Embryonic facial prominence (tissue), 1 donor: ENCODE measurements around the gene CRIM1.

Experiments
- DNase-seq: peaks from one replicate; pipeline ENCODE4 v3.0.0-alpha.2; 2016; ENCODE audit errors: extremely low spot score

CRIM1 gene

GRCh38 chr2:36396878-36397539, 41.4 kb downstream of the CRIM1 start:
- no peak for DNase-seq

GRCh38 chr2:36397728-36398413, 42.3 kb downstream of the CRIM1 start:
- no peak for DNase-seq

GRCh38 chr2:36399050-36399449, 43.5 kb downstream of the CRIM1 start:
- DNase-seq, result no peak

GRCh38 chr2:36403675-36404230, 48.2 kb downstream of the CRIM1 start:
- DNase-seq, result no peak

GRCh38 chr2:36404318-36404717, 48.7 kb downstream of the CRIM1 start:
- no peak for DNase-seq

GRCh38 chr2:36404754-36405153, 49.2 kb downstream of the CRIM1 start:
- no peak for DNase-seq

- DNase-seq, result no peak
Measured at GRCh38 chr2:36405183-36405582, 49.6 kb downstream of the CRIM1 start.

- DNase-seq, result no peak
Measured at GRCh38 chr2:36406296-36406695, 50.7 kb downstream of the CRIM1 start.

GRCh38 chr2:36407413-36407812, 51.8 kb downstream of the CRIM1 start:
- DNase-seq, result no peak

- no peak for DNase-seq
Measured at GRCh38 chr2:36408198-36408703, 52.7 kb downstream of the CRIM1 start.

- DNase-seq, result no peak
Measured at GRCh38 chr2:36409335-36409734, 53.8 kb downstream of the CRIM1 start.

- no peak for DNase-seq
Measured at GRCh38 chr2:36409935-36410334, 54.4 kb downstream of the CRIM1 start.

GRCh38 chr2:36410681-36411080, 55.1 kb downstream of the CRIM1 start:
- DNase-seq, result no peak

GRCh38 chr2:36411962-36412444, 56.4 kb downstream of the CRIM1 start:
- no peak for DNase-seq

GRCh38 chr2:36413218-36413617, 57.6 kb downstream of the CRIM1 start:
- no peak for DNase-seq

GRCh38 chr2:36414307-36414706, 58.7 kb downstream of the CRIM1 start:
- no peak for DNase-seq

- no peak for DNase-seq
Measured at GRCh38 chr2:36415381-36416022, 59.9 kb downstream of the CRIM1 start.

GRCh38 chr2:36416370-36417165, 61.0 kb downstream of the CRIM1 start:
- no peak for DNase-seq

GRCh38 chr2:36420569-36421181, 65.1 kb downstream of the CRIM1 start:
- DNase-seq, result no peak

- DNase-seq, result no peak
Measured at GRCh38 chr2:36421379-36421778, 65.8 kb downstream of the CRIM1 start.

GRCh38 chr2:36423172-36423571, 67.6 kb downstream of the CRIM1 start:
- no peak for DNase-seq
